ENCODE data around the gene G2E3.

- no peak for TF ChIP-seq CTCF (conservative IDR thresholded peaks at IDR 0.05 in 1 of 2, IDR thresholded peaks at IDR 0.05 in 1 of 2; ENCODE audit: low read depth in 1 of 2, low read length in 2 of 2)
- no peak for TF ChIP-seq EZH2 (IDR thresholded peaks at IDR 0.05; ENCODE audit: low read length, missing control alignments)
These were observed 29.9 kb upstream of the G2E3 start for GRCh38 chr14:30528778-30529642.

Measured in fibroblast of lung (primary cell).